NCI-H2171 (cell line): ENCODE measurements around the gene HK2.
"Not testable (repeated sequence)": the region's sequence is repeated elsewhere in the genome, so short reads cannot be mapped to it uniquely, and the experiment has no call there.

Experiments
- DNase-seq: peaks from one replicate; lab custom pipeline; 2025; lab: John Stamatoyannopoulos, UW

Gene HK2

DNA sequence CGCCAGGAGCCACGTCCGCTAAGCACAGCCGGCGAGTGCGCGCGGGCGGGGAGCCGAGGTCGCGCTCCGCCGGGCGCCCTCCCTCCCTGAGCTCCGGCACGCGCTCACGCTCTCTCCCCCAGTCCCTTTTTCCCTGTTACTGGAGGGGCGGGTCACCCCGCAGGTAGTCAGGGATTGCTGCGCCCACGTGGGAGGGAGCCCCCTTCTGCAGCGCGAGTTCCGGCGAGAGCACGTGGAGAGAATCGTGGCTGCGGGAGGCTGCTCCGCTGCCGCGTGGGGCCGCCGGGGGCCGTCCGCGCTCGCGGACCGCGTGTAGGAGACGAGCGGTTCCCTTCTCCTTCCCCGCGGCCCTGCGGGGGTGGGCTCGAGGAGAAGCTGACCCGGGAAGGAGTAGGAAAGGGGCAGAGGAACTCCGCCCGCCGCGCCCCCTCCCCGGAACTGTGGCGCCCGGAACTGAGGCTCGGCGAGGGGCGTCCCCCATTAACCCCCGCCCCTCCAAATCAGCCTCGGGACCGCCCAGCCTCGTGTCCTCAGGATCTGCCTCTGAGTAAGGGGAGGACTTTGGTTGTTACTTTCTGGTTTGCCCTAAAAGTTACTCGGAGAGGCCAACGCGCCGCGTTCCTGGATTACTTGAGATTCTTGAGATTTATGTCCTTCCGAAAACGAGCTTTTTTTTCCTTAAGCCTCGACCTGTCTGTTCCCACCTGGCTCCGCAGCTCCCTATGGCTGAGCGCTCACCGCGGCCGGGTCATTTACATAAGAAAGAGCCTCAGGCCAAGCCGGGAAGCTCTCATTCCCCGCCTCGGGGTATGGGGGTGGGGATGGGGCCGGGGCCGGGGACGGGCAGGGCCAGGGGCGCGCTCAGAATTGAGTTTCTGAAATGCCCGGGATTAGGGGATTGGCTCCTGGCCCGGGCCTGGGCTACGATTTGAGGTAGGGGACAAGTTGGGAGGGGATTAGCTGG, 1.1 kb downstream of the HK2 start:
- DNase-seq: peak; percentile 53

DNA sequence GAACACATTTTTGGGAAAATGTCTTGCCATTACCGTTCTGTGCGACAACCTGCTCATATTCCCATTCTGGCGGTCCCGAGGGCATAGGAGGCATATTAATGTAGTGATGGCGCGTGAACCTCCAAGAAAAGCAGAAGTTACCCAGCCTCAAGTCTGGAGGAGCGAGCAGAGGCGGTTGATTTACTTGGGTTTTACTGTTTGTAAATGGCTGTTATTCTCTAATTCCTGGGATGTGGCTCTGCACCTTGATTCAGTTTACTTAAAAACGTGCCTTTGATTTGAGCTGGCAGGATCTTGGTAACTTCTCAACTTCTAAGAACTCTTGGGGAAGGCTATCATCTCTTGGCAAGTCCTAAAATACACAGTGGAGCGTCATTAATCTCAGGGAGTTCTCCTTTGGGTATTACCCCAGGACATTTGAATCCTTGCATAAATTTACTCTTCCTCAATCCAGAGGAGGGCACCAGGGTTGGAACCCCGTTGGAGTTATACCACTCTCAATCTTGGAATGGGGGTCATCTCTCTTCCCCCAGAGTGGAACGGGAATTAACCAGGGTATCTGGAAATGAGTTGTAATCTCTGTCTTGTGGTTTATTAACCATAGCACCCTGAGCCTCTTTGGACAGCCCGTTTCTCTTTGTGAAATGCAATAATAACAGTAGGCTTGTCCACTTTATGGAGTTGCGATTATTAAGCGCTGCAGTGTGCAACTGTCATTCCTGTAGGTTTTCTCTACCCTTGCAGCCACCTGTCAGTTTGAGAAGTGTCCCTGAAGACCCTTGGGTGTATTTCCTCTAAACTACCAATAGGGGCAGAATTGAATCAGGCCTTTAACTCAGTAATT, 2.1 kb downstream of the HK2 start:
- peak; percentile 56 for DNase-seq

DNA sequence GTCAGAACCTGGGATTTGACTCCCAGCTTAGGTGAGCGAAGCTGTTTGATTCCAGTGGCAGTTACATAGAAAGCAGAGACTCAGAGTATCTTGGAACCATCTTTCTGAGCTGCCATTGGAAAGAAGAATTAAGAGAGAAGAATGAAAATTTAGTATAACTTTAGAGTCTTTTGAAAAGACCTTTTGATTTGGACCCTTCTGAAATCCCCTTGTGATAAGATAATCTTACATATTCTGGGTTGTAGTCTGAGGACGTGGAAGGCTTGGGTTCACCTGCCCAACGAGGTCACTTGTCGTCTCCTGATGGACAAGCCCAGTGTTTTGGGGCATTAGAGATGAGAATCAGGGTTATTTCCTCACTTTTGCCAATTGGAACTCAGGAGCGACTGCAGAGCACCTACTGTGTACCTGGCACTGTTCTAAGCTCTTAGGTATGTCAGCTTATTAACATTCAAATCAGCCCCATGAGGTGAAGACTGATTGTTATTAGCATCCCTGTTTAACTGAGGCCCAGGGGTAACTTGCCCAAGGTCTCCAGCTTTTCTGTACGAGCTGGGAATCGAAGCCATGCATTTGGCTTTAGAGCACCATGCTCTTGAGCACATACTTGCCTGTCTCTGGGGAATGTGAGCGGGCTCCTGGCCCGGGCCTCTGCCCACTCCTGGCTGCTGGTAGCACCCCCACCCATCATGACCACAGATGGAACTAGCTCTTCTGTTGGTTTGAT, 2.9 kb downstream of the HK2 start:
- no peak for DNase-seq

DNA sequence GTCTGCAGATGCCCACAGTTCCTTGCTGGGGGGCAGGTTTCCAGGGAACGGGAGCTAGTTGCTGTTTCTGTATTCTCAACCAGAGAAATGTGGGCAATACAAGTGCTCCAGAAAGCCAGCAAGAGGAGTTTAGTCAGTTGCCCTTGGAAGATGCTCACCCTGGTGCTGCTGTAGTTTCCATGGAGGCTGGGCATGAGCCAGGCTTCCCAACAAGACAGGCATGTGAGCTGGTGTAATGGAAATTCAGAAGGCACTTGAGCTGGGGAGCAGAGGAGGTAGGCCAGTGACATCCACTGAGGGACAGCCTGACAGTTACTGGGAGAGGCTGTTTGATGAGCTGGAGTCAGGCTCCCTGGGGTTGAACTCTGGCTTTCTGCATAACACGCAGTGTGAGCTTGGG, 7.7 kb downstream of the HK2 start:
- no peak for DNase-seq

DNA sequence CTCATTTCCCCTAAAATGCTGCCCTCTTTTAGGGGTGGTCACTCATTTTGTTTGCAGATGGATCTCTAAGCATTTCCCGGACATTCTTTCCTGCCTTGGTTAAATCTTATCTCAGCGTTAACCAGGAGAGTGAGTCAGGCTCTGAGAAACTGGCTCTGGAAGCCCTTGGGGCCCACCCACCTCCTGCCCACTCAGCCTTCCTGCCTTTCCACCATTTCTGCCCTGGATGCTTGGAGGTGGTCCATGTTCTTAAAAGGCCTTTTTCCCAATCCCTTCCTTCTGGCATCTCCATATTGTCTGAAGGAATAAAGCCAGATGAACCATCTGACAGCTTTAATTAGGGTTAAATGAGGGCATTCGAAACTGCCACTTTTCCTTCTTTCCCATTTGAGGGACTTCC, 9.5 kb downstream of the HK2 start:
- no peak for DNase-seq

DNA sequence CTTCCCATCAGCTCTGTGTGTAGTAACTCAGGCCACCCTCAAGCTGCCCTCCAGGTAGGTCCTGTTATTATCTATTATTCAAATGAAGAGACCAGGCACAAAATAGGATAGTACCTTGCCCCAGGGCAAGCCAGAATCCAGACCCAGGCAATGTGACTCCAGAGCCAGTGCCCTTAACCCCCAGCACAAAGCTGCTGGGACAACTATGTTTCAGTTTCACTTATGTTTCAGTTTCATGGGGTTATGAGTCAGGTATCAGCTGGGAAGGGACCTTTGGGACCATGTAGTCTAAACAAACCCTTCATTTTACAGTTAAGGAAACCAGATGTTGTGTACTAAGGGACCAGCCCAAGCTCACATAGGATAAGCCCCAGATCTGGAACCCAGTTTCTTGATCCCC, 10.0 kb downstream of the HK2 start:
- no peak for DNase-seq

DNA sequence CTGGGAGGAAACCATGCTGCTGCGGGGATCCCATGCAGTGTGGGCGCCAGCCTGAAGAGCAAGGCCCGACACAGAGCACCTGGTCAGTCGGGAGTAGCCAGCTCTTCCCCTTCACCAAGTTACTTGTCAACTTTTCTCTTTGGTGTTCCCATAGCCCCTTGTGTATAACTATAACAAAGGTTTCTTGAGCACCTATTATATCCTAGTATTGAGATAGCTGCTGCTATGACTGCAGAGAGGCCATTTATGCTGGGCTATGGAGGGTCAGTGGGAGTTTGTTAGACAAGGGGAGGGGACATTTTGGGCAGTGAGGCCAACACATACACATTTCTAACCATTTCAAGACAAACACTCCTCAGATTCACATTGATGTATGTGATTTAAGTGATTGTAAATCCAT, 10.8 kb downstream of the HK2 start:
- no peak for DNase-seq

DNA sequence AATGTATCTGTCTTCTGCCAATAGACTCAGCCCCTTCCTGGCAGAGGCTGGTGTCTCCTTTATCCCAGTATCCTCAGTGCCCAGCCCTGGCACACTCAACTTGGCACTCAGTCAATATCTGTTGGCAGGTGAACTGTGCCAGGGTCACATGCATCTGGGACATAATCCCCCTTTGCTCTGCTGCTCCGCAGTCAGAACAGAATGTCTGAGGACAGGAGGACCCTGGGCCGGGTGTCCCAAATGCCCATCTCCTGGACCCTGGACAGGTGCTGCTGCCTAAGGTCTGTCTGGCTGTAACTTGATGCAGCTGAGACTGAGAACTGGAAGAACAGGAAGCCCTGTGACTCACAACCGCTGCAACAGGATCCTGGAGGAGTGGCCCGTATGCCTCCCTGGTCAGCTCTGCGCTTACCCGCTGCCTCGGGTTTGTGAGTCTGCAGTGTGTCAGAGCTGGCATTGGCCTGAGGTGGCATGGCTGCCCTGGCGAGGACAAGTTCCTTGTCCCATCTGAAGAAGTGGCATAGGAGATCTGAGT, 11.4 kb downstream of the HK2 start:
- DNase-seq: no peak

DNA sequence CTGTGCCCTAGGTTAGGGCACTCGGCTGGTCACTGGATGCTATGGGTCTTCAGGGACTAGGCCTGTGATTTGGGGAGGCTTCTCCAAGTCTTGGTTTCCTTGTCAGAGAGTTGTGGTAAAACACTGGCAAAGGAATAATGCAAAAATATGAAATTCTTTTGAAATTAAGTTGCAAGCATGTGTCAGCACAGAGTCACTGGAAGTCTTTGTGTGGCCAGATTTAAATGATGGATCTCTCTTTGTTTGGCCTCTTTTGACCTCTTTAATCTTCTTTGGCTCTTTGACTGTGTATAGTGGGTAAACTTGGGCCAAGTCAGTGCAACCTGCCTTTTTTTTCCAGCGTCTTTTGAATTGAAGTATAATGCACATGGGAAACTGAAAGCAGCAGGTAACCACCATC, 12.1 kb downstream of the HK2 start:
- DNase-seq: no peak

DNA sequence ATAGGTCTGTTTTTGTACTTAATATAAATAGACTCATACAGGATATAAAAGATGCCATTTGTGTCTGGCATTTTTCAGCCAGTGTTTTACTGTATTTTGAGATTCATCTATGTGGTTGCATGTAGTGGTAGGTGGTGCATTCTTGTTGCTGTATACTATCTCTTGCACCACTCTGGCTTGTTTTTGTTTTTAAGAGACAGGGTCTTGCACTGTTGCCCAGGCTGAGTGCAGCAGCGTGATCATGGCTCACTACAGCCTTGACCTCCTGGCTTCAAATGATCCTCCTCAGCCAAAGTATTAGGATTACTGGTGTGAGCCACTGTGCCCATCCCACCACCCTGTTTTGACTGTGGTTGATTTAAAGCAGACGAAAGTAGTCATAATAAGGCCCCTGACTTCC, 12.6 kb downstream of the HK2 start:
- DNase-seq: no peak

DNA sequence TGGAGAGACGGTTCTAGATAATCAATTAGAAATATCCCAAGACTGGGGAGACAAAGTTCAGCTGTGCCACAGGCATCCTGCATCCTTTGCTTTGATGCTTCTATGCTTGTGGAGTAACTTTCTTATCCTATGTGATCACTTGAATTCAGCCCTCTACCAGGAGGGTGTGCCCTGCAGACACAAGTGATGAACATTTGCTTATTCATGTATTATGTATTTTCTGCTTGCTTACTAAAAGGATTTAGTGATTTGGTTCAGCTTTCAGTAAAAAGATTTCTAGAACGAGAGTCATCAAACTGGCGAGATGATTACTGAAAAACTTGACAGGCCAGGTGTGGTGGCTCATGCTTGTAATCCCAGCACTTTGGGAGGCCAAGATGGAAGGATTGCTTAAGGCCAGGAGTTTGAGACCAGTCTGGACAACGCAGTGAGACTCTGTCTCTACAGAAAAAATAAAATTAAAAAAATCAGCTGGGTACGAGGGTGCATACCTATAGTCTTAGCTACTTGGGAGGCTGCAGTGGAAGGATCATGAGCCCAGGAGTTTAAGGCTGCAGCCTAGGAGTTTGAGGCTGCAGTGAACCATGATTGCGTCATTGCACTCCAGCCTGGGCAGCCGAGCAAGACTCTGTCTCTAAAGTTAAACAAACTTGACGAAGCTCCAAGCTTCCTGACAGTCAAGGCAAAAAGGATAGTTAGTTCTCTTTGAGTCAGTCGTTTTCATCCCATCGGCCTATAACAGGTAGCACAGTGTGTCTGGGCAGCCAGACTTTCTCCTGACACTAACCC, 13.3 kb downstream of the HK2 start:
- no peak for DNase-seq

DNA sequence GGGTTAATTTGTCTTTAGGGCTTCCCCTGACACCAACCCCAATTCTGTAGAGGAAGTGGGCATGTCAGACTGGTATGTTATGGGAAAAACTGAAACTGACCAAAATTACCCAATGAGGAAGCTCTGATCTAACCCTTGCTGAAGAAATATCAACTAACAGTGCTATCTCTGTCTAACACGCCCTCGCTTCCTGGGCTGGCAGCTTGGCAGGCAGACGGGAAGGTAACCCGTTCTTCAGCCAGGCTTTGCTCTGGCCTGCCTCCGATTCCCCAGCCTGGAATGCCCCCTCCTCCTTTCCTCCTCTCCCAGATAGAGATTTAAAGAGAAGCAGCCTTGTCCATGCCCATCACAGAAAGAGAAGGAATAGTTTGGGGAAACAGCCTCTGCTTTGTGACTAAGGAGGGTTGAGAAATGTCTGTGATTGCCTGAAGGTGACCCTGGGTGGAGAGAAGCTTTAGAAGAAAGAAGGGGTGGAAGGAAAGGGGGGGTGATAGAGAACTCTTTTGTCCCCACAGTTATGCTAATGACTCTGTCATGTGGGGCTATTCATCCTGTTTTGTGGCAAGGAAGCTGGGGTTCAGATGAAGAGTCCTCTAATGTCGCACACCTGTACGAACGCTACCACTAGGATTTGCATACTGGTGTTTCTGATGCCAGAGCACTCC, 15.4 kb downstream of the HK2 start:
- DNase-seq: no peak

DNA sequence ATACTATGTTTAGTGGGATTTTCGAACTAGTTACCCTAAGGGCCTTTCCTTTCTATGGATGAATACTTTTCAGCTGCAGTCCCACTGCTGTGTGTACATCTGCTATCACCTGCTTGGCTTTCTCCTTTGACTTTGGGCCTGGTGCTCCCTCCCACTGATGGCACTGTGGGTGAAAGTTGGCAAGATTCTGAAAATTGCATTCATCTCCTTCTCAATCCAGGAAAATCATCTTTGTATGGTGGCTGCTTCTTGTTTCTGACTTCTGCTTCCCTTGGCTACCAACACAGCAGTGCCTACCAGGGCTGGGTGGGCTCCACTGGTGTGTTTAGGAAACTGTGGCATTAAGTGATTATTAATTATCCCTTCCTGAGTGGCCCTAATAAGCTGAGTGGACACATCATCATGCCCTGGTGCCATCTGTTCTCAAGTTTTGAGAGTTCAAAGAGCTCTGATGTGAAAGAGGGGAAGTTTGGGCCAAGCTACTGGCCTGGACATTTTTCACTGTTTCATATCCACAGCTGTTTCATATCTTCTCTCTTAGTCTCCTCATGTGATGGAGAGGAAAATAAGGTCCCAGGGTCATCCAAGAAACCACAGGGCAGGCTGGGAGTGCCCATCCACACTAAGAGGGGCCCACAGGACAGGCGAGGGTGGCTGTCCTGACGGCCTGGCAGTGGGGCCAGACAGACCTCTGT, 16.7 kb downstream of the HK2 start:
- DNase-seq: no peak

DNA sequence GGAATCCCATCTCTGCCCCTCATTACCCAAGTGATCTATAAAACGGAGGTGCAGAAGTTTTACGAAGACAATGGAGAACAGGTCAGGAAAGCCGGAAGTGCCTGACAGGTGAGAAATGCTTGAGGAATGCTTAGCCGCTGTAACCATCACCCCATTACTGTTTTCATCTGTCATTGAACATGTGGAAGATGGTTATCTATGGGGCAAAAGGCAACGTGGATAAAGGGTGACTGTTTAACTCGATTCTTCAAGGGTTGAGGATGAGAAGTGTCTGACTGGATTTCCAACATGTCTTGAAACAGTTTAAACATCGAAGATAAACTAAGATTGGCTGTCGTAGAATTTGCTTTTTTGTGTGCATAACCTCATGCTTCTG, 17.3 kb downstream of the HK2 start:
- no peak for DNase-seq

DNA sequence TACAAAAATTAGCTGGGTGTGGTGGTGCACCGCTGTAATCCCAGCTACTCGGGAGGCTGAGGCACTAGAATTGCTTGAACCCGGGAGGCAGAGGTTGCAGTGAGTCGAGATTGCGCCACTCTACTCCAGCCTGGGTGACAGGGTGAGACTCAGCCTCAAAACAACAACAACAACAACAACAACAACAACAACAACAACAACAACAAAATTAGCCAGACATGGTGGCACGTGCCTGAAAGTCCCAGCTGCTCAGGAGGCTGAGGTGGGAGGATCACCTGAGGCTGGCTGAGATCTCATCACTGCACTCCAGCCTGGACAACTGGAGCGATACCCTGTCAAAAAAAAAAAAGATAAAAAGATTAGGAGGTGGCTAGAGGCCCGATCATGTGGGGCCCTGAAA, 19.4 kb downstream of the HK2 start:
- not testable (repeated sequence) for DNase-seq

DNA sequence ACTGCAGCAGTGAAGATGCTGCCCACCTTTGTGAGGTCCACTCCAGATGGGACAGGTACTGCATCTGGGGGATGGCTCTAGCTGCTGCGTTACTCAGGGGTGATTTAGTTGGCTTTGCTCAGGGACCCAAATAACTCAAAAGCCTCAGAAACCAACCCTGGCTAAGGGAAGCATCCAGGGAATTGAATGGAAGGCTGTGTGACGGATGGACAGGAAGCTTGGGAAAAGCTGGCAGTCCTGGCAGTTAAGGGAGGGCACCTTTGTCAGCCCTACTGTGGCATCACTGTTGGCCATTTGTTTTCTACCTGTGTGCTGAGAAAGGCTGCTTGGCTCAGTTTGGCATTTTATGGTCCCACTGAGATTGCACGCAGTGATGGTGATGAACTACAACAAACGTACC, 20.5 kb downstream of the HK2 start:
- DNase-seq: no peak

DNA sequence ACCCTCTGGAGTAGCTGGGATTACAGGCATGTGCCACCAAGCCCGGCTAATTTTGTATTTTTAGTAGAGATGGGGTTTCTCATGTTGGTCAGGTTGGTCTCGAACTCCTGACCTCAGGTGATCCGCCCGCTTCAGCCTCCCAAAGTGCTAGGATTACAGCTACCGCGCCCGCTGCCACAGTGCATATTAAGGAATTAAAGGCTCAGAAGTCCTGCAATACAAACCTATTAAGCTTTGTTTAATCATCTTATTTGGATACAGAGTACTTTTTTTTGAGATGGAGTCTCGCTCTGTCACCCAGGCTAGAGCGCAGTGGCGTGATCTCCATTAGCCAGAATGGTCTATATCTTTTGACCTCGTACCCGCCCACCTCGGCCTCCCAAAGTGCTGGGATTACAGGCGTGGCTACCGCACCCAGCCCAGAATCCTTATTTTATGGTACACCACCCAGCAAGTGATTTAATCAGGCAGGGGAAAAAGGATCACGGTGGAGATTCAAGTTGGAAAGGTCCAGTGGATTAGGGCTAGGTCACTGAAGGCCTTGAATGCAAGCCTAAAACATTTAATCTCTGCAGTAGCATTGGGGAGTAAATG, 21.3 kb downstream of the HK2 start:
- not testable (repeated sequence) for DNase-seq

DNA sequence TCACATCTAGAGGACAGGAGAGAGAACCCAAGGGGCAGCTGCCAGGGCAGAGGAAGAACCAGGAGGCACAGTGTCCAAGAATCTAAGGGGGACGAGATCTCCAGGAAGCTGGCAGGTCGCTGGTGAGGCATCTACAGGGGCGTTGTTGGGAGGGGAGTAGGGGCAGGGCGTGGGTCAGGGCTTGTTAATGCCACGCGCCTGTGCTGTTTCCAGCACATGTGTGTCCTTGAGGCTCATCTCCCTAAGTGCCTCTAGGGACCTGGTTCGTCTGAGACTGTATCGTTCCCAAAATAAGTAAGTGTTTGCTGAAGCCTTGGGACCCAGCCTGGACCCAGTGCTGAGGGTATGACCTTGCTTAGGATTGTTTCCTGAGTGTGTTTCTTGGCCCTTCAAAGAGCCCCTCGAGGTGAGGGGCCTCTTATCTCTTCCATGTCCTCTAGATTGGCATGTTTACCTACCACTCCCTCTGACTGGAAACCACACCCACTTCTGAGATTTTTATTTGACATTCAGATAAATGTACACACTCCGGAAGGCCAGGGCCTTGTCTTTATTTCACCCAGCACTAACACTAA, 22.2 kb downstream of the HK2 start:
- DNase-seq: no peak

DNA sequence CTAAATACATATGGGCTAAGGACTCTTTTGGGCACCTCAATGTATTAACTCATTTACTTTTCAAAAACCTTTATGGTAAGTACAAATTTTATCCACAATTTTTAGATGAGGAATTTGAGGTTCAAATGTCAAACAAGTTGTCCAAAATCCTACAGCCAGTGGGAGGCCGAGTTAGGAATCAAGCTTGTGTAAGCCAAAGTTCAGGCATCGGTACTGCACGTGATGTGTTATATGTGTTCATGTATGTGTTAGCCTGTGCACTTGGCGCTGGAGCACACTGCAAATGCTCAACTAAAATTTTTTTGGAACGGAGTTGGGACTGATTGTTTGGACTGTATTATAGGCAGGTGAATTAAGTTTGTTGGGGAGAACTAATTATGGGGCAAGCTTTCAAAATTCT, 22.7 kb downstream of the HK2 start:
- DNase-seq: no peak
